HG03135 (cell line): ENCODE measurements around the gene STXBP4.

Experiments
- ATAC-seq: cut with Tn5 transposase; IDR thresholded peaks from one replicate; pipeline ENCODE4 v1.9.1; 2021; ENCODE audit warnings: mild to moderate bottlenecking, moderate library complexity; ENCODE audit not compliant: unreplicated experiment

The STXBP4 gene

DNA sequence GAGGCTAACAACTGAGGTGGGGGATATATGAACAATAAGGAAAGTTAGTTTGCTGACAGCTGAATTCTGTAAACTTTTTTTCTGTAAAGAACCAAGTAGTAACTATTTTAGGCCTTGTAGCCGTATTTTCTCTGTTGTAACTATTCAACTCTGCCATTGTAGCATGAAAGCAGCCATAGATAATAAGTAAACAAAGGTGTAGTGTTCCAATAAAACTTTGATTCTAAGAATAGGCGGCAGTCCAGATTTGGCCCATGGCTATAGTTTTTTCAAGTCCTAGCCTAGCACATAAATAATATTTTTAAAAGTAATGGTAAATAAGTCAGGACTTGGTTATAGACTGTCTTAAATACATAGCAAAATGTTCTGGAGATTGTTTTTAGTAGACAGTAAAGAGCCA is 142.0 kb downstream of the STXBP4 start:
- ATAC-seq = no peak

DNA sequence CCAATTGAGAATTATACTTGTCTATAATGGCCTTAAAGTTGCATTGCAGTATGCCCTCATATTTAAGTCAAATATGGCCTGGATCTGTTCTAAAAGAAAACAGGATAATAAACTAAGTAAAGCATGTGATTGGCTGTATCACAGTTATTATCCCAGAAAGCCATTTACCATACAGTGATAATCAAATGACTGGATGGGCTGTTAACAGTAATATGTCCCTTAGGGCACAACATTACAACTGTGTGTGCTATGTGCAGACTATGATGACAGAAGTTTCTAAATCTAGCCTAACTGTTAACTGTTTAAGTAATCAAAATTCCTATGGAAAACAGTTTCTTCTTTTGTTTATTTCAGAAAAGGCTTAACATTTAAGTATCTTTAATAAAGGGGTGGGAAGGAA is 145.7 kb downstream of the STXBP4 start:
- no peak for ATAC-seq

GRCh38 chr17:55116440-55116914 is 147.9 kb downstream of the STXBP4 start:
- ATAC-seq = no peak

DNA sequence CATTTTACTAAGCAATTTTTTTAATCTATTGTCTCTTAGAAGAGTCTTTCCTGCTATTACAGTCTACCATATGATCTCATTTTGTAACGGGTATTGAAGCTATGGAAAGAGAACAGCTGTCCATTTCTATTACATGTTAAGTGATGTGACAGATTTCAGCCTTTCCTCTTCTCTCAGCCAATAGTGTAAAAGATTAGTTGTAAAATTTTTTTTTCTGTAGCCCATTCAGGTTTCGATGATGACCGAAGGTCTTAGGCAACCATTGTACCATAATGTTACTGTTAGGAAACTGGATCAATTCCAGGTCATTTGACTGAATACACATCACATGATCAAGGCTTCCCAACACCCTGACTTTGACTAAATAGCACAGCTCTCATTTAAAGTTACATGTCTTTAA is 148.6 kb downstream of the STXBP4 start:
- ATAC-seq = no peak

- no peak for ATAC-seq
These were observed 152.1 kb downstream of the STXBP4 start for GRCh38 chr17:55120651-55121050.

- ATAC-seq = no peak
These were observed 152.7 kb downstream of the STXBP4 start for GRCh38 chr17:55121268-55121667.

GRCh38 chr17:55122114-55122513 is 153.5 kb downstream of the STXBP4 start:
- ATAC-seq = no peak

GRCh38 chr17:55124730-55125360 is 156.3 kb downstream of the STXBP4 start:
- no peak for ATAC-seq

GRCh38 chr17:55133583-55133982 is 165.0 kb downstream of the STXBP4 start:
- no peak for ATAC-seq

GRCh38 chr17:55134486-55135157 is 166.1 kb downstream of the STXBP4 start:
- ATAC-seq = no peak

- no peak for ATAC-seq
These were observed 172.2 kb downstream of the STXBP4 start for GRCh38 chr17:55140809-55141208.

- ATAC-seq = no peak
These were observed 176.0 kb downstream of the STXBP4 start for GRCh38 chr17:55144518-55144917.

GRCh38 chr17:55149485-55149884 is 180.9 kb downstream of the STXBP4 start:
- ATAC-seq = no peak

DNA sequence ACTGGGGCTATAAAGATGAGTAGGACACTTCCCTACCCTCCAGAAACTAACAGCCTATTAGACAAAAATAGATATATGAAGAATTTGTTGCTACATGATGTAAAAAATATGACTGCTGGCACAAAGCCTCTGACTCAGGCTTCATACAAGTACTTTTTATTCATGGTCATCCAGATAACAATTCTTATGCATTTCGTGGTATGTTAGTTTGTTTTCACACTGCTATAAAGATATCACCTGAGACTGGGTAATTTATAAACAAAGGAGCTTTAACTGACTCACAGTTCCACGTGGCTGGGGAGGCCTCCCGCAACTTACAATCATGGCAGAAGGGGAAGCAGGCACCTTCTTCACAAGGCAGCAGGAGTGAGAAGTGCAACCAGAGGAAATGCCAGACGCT is 183.7 kb downstream of the STXBP4 start:
- no peak for ATAC-seq

GRCh38 chr17:55154101-55154500 is 185.5 kb downstream of the STXBP4 start:
- ATAC-seq = no peak

DNA sequence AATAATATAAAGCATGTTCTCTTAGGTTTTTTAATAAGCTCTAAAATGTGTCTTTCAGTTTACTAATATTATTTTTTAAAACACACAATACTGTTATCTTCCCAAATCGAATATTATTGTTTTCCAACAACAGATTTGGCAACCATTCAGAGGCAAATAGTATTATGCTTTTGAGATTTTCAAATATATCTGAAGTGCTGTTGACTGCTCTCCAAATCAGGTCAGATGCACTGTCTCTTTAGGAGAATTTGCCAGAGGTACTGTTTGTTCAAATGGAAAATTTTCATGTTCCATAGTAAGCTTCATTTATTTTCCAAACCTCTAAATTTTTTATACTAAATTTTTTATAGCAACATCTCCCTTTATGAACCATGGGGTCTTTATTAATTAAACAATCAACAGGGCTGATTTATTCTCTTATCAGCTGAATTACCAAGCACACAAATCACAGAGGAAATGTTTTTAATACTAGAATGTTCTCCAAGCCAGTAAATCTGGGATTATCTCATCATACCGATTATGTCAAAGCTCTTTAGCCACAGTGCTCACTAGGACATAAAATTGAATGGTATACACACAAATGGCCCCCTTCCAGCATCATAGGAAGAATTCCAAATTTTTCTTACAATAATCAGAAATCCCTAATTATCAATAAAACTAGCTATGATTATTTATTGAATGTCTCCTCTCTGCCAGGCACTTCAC is 187.4 kb downstream of the STXBP4 start:
- ATAC-seq = no peak

- ATAC-seq = no peak
These were observed 188.6 kb downstream of the STXBP4 start for GRCh38 chr17:55157165-55157564.

- ATAC-seq = no peak
These were observed 189.9 kb downstream of the STXBP4 start for GRCh38 chr17:55158439-55158838.

DNA sequence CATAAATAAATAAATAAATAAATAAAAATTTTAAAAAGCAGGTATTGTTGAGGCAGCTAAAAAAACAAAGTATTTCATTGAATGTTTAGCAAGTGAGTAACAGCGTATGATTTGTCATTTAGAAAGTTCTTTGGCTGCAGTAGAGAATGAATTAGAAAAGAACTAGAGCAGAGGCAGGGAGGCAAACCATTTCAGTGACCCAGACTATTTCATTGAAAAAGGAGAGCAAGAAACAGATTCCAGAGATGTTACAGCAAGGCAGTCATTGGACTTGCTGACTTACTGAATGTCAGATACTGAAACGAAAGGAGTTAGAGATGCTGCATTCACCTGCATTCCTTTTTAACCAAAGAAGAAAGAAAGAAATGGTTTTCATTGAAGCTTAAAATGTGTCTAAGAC is 190.7 kb downstream of the STXBP4 start:
- no peak for ATAC-seq

DNA sequence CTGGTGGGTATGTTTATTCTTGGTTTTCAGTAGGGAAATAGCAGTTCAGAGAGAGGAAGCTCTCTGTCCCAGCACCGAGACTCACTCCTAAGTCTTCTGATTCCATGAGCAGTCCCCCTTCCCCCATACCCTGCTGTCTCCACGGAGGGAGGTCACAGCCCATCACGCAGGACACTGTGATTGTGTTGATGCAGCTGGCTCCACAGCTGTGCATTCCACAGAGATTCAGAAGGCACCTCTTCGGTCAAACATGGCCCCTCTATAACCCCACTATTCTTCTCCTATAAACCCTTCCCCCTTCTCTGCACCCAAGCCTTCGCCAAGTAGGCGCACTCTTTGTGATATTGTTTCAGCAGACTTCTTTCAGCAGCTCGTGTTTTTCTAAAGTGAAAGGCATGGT is 191.9 kb downstream of the STXBP4 start:
- no peak for ATAC-seq

DNA sequence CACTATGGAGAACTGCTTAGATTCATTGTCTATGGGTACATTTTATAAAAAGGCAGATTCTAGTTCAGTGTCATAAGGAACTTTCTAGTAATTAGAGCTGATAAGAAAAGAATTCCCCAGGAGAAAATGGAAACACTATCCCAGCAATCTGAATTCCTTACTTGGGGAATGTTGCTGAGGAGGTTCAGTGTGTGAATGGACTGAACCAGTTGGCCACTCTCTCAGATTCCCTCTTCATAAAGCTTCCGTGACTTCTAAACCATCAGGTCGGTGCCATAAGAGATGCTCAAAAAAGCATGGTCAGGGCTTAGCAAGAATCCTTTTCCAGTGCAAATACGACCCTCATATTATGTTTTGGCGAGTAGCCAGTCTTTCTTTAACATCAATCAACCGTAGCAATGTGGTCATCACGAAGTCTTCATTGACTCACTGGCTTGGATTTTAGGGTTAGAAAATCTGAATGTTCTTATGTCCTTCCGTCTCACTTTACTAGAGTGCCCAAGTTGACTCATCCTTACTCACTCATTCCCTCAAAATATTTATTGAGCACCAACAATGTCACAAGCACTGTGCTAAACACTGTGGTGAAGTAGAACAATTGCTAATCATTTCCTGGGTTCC is 193.5 kb downstream of the STXBP4 start:
- ATAC-seq = no peak

DNA sequence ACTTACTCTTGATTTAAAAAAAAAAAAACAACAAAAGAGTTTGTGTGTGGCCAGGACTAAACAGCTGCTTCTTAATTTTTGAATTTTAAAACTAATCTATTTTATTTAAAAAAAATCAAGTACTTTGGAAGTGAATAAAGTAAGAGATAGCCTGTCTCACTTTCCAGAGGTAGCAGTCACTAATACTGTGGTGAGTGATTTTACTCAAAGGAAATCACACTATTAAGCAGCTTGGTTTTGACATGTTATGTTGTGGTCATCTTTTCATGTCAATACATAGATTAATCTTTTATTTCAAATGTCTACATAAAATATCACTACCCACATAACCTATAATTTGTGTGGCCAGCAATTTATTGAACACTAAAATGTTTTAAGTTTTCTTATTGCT is 194.0 kb downstream of the STXBP4 start:
- no peak for ATAC-seq
